GM19240 (cell line): ENCODE data around the gene FBXO34.
A peak's percentile ranks its signal among the peaks of the same experiment; 100 is the strongest.

Source experiments
- DNase-seq: peaks from one replicate; pipeline ENCODE4 v3.0.0; 2011; ENCODE audit warnings: low spot score; ENCODE audit not compliant: insufficient read length

The FBXO34 gene

DNA sequence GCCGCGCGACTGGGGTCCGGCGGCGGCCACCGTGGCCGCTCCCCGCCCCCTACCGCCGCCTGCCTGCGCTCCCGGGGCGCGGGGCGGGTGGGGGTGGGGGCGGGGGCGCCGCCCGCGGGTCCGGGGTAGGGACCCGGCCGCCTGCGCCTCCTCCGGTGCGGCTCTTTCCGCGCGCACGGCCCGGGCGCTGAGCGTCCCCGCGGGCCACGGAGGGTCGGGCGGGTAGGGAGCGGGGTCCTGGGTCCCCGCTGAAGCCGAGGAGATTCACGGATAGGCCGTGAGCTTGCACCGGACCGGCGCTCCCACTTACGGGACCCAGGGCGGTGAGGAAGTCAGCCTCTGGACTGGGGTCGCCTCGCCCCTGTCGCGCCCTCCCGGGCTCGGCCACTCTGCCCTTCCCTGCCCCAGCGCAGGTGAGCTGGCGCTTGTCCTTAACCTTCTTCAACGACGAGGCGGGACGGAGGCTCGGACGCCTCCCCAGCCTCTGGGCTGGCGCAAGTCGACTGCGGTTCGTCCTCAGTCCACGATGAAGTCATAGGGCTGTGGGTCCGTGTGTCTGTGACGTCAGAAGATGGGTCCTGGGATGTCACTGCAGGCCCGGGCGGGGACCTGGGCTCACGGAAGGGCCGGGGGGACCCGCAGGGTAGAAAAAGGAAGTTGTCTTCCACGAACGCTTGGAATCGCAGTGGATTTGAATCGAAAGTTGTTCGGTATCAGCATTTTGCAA, 514 bp downstream of the FBXO34 start:
- DNase-seq: peak; percentile 71

DNA sequence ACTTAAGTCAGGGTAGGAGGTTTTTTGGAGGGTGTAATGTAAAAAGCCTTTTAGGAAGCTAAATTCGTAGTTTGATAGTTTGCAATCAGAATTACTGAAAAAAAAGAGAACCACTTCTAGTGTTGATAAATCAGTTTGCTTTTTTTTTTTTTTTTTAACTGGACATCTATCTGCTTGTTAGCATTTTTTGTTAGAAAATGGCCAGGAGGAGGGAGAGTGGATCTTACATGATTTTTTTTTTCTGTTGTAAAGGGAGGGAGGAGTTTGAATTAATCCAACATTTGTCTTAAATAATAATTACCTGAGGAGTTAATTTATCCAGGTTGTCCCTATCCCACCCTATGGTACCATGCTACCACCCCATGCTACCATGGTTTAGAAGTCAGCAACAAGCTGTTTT, 1.2 kb downstream of the FBXO34 start:
- no peak for DNase-seq

DNA sequence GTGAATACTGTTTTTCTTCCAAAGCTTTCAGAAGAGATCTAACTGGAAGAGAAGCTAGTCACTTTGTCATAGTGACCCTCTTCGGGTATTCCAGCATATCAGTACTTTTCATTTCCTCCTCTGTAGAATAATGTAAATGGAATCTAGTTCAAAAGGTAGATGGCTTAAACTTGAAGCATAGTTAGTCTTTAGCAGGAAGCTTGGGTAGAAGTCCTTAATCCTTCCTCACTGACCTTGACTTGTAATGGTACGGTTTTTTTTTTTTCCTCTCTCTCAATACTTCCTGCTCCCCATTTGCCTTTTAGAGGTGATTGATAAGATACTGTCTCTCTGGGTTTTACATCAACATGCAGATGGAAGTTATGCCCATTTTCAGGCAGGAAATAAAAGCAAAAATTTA, 1.7 kb downstream of the FBXO34 start:
- DNase-seq: no peak

DNA sequence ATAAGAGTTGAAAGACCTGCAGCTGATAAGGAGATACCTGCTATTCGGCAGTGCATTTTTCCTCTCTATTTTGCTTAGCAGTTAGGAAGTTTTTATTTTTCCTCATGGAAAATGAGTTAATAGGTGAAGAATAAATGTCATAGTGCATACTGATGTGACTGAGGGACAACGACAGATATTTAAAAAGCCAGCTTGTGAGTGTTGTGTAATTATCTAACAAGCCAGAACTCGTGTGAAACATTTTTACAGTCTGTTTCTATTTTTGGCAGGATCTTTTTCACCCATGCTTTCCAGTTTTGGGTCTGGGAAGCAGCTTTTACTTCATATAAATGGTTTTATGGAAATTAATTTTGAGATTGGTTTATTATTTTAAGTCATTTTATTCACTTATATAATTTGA, 2.9 kb downstream of the FBXO34 start:
- DNase-seq: no peak

DNA sequence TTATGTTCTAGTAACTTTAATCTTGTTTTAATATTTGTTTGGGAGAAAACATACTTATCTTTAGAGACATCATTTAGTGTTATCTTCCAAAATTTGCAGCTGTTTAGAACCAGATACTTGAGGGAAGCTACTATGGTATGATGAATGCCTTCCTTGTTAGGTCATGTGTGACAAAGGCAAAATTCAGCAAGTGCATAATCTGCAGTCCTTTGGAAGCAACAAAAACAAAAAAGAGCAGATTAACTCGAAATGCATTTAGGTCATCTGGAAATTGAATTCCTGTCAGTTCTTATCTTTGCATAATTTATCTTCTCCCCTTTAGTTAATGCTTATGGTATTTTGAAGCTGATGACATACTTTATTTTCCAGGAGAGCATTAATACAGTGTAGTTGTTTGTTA, 3.5 kb downstream of the FBXO34 start:
- DNase-seq: no peak

DNA sequence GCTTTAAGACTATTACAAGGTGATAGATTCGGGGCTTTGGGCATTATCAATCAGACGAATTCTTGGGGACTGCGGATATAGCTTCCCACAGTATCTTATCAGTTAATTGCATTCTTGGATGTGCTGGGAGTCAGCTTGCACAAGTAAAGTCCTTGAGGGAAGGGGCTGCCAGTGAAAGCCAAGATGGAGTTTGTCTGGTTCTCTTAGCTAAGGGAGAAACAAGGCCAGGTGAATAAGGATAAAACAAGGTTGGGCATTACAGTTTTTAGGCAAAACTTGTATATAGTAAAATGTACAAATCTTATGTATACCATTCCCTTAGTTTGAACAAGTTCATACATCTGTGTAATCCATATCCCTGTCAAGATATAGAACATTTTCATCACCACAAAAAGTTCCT, 5.5 kb downstream of the FBXO34 start:
- no peak for DNase-seq

DNA sequence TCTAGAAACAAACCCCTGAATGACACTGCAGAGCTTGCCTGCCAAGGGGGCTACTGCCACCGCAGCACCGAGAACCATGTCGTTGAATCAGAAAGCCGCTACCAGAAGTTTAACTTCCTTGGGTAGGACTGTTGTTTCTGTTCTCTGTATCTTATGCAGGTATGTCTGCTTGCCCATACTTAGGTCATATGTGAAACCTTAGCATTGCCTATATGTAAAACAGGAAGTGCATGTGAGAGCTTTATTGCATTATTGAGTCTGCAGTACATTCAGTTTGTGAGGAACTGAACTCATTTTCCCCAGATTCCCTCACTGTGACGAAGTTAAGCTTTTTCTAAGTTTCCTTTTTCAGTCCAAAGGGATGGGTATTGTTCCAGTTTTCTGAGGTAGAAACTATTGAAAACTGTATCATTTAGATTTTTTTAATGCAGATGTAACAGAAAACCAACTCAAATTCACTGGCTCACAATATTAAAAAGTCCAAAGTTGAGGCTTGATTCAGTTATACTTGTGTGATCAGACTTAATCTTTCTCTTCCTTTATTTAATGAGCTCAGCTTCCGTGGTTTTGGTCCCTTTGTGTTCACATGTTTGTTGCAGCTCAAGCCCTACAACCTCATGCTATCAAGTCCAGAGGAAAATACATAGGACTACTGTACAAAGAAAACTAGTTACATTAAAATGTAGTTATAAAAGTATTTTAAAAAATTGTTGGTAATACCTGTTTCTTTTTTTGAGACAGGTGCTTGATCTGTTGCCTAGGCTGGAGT, 6.9 kb downstream of the FBXO34 start:
- DNase-seq: no peak

DNA sequence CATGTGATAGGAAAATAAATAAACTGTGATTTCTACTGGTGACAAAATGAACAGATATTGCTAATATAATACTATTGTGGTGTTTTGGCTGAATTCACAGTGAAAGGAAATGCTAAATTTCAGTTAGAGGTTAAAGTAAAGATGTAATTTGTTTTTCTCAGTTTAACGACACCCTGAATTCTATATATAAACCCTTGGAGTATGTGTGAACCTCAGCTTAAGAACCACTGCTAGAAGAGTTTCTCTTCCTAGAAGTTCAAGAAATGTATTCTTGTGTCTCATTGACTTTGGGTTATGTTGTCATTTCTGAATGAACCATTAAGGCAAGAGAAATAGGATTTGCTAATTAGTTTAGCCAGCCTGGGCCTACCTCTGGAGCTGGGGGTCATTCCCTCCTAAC, 8.2 kb downstream of the FBXO34 start:
- DNase-seq: no peak

DNA sequence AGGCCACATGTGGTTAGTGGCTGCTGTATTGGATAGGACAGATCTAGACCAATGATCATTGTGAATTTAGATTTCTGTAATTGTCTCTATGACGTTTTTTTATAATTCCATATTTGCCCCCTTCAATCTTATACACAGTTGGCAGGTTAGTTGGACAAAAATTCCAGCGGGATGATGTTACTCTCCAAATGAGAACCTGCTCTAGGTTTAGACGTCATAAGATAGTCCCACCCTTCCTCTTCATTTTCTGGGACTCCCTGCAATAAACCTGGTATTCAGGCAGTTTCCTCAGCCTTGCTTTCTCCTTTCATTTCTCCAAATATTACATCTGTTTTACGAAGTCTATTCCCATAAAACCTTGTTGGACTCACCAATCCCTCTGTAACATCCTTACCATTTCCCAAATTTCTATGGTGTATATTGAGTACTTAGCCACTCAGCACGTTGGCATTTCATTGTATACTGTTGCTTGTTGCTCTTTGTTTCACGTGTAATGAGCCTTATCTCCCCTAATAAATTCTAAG, 10.2 kb downstream of the FBXO34 start:
- no peak for DNase-seq

DNA sequence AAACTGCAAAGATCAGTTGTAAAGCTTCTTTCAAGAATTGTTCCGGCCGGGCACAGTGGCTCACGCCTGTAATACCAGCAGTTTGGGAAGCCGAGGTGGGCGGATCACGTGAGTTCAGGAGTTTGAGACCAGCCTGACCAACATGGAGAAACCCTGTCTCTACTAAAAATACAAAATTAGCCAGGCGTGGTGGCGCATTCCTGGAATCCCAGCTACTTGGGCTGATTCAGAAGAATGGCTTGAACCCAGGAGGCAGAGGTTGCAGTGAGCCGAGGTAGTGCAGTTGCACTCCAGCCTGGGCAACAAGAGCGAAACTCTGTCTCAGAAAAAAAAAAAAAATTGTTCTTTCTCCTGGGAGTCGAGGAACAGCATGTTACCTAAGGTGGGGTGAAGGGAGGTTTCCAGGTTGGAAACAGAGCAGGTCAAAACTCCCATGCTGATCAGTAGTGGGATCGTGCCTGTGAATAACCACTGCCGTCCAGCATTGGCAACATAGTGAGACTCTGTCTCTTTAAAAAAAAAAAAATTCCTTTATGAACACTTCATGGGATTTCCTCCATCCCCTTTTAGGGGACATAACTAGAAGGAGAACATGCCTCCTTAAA, 13.9 kb downstream of the FBXO34 start:
- no peak for DNase-seq

DNA sequence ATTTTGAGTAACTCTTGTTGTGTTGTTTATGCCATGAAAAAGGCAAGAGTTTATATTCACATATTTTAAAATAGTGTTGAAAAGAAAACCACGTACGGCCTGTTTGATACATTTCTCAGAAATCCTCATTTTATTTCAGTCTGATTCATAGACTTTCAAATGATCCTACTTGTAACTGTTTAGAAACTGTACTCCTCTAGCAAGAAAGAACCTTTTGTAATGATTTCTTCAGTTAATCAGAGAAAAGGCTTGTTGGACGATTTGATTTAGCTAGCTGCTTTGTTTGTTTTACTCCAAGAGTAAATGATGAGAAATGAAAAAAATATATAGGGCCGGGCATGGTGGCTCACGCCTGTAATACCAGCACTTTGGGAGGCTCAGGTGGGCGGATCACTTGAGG, 17.2 kb downstream of the FBXO34 start:
- no peak for DNase-seq

DNA sequence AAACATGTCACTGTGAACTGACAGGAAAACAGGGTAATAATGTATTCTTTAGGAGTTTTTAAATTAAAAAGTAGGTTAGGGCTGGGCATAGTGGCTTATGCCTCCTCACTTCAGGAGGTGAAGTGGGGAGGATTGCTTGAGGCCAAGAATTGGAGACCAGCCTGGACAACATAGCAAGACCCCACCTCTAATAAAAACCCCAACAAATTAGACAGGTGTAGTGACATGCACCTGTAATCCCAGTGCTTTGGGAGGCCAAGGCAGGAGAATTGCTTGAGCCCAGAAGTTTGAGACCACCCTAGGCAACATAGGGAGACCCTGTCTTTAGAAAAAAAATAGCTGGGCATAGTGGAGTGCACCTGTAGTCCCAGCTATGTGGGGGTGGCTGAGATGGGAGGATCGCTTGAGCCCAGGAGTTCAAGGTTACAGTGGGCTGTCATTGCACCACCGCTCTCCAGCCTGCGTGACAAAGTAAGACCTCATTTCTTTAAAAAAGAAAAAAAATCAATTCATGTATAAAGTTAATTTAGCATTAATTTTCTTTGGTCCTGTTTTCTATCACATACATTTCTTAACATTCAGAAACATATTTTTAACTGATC, 20.4 kb downstream of the FBXO34 start:
- DNase-seq: no peak

DNA sequence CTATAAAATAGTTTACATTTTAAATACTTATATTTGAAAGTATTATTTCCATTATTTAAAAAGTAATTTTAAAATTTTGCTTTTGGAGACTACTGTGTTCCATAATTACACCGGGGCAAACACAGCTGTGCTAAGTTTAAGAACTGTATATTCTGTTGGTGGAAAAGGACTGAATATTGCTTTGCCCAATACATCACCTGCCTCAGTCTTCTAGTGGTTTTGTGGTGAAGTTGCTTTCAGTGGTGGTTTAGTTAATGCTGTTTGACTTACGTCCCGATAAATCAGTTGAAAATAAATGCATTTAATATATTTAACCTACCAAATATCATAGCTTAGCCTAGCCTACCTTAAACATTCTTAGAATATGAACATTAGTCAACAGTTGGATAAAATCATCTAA, 23.4 kb downstream of the FBXO34 start:
- no peak for DNase-seq

DNA sequence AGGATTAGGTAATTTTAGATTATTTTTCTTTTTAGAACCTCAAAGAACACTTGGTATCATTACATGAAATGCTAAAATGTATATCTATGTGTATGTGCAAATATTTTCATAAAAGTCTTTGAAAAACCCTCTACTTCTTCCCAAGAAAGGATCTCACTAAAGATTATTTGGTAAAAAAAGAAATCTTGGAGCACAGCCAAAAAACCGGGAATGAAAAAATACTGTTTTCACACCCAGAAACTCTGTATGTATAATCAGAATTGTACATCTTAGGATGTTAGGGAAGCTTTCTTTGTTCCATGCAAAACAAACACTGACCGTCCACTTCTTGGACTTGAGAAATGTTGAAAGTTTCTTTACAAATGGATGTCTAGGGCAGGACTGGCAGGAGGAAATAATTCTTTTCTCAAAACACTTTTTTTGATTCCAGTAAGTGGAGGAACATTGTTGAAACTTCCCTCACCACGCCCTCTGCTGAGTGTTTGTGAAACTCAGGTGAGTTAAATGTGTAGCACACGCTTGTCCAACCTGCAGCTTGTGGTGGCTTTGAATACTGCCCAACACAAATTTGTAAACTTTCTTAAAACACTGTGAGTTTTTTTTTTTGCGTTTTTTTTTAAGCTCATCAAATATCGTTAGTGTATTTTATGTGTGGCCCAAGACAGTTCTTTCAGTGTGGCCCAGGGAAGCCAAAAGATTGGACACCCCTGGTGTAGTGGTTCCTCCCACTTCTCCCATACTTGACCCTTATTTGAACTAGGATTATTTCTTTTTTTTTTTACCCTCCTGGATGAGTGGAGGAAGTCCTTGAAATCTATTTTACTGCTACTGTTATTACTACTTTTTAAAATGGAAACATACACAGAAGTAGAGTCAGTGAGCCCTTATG, 26.6 kb downstream of the FBXO34 start:
- no peak for DNase-seq

DNA sequence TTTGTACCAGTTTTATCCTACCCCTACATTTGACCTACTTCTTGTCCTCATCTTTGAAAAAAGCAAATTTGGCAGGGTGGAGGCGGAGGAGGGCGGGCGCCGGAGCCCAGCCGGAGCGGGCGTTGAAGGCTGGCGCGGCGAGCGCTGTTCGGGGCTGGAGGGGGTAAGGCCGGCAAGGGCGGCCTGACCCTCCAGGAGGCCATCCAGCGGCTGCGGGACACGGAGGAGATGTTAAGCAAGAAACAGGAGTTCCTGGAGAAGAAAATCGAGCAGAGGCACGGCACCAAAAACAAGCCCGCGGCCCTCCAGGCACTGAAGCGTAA, 27.2 kb downstream of the FBXO34 start:
- DNase-seq: no peak

DNA sequence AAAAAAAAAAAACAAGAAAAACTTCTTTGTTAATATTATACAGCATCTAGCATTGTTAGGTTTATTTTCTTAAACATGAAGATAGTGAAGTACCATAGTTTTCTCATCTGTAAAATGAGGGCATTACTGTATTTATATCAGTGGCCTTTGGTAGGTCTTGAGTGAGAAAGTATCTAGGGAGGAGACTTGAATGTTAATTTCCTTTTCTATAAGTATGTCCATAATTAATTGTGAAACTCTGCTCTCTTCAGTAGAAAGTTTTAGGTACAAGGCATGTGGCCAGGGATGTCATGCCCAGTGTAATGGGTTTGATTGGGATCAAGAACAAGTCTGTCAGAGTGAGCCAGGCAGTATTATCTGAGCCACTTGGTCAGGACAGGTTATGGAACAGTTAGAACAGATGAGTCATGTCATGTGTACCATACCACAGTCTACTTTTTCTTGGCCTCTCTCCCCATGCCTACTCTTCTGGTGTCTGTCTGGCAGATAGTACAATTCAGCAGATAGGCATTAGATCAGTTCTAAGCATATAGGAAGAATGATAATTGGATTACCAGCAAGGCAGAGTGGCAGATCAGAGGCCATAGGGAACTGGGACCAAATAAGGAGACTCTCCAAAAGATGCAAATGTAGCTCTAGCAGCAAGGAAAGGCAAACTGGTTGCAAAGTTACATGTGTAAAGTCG, 30.4 kb downstream of the FBXO34 start:
- no peak for DNase-seq

DNA sequence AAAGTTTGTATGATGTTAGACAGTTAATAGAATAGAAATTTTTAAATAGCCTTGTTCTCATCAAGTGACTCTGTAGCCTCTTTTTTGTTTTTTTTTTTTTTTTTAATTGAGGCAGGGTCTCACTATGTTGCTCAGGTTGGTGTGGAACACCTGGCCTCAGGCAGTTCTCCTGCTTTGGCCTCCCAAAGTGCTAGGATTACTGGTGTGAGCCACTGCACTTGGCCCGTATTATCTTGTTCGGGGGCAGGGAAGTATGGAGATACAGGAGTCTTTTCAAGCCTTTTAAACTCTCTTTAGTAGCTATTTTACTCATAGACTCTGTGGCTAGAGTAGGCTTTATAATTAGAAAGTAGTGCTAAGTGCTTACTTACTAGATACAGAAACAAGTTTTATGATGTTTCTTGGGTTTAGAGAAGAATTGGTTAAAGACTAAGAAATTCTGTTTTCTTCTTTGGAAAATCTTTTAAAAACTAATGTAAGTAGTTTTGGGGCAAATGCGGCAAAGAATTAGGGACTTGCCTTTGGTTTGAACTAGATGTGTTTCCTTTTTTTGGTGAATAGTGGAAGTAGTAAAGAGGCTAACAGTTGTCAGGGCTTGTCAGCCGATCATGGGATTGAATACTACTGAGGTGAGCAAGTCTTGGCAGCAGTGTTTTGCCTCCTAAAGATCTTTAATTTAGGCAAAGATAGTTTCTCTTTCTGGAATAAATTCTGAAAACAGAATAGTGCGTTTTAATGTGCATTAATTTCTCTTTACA, 31.3 kb downstream of the FBXO34 start:
- DNase-seq: no peak

DNA sequence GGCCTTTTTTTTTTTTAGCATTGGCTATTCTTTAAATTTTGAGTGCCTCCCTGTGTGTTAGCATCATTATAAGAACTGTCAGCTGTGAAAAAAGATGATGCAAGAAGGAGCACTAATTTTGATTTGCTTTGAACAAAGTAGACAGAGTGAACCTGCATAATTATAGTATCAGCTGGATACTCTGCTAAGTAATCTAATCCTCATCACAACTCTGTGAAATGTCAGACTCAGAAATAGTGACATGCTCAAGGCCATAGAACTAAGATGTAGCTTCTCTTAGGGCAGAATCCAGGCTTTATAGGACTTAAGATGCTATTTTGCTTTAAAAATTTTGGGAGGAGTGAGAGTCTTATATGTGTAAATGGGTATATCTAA, 31.9 kb downstream of the FBXO34 start:
- DNase-seq: no peak

DNA sequence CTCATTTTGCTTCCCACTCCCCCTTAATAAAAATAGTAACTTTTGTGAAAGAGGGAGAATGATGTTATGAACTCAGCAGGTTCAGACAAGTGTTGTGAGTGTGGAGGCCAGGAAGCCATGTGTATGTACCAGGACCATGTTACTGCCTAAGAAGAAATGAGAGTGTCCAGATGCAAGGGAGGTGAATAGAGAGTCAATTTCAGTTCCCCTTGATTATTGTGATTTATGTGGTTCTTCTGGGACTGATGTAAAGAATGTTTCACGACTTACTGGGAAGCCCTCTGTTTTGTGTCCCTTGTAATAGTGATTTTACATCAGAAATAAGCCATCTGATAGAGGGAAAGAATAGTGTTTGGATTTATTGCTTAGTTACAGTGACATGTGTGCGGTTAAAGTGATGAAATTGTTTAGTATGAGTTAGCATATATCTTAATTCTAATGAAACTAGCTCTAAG, 32.5 kb downstream of the FBXO34 start:
- no peak for DNase-seq
